Neural cell (in vitro differentiated cells): ENCODE results near the gene PDE1C.

Experiments used
- TF ChIP-seq, protein P1 (sequence below): fragments of 450-650 bp; IDR thresholded peaks from 2 replicates; pipeline ENCODE4 v1.5.1; 2014; ENCODE audit warnings: antibody characterized with exemption, mild to moderate bottlenecking, moderate library complexity; ENCODE audit not compliant: poor library complexity, severe bottlenecking
- TF ChIP-seq, protein P2 (sequence below): IDR thresholded peaks from 2 replicates; pipeline ENCODE4 v1.6.1; 2012; ENCODE audit warnings: borderline replicate concordance

DNA sequence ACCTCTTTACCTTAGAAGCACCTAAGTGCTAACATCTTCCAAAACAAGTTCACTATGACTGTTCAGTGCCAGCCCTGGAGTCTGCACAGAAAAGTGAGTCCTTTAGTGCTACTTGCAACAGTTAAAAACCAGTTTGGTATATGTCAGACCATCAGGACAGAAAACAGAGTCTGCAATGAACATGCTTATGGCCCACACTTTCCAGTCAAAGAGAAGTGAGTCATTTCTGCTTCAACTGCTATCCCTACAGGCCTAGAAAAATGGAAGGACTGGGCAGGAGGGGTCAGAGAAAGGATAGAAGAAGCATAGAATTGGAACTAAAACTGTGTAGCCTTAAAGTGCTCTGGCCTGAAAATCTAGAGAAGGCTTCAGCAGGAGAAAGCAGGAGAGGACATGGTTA is 108.0 kb downstream of the PDE1C start:
- TF ChIP-seq, protein P1, sequence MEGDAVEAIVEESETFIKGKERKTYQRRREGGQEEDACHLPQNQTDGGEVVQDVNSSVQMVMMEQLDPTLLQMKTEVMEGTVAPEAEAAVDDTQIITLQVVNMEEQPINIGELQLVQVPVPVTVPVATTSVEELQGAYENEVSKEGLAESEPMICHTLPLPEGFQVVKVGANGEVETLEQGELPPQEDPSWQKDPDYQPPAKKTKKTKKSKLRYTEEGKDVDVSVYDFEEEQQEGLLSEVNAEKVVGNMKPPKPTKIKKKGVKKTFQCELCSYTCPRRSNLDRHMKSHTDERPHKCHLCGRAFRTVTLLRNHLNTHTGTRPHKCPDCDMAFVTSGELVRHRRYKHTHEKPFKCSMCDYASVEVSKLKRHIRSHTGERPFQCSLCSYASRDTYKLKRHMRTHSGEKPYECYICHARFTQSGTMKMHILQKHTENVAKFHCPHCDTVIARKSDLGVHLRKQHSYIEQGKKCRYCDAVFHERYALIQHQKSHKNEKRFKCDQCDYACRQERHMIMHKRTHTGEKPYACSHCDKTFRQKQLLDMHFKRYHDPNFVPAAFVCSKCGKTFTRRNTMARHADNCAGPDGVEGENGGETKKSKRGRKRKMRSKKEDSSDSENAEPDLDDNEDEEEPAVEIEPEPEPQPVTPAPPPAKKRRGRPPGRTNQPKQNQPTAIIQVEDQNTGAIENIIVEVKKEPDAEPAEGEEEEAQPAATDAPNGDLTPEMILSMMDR: no peak
- TF ChIP-seq, protein P2, sequence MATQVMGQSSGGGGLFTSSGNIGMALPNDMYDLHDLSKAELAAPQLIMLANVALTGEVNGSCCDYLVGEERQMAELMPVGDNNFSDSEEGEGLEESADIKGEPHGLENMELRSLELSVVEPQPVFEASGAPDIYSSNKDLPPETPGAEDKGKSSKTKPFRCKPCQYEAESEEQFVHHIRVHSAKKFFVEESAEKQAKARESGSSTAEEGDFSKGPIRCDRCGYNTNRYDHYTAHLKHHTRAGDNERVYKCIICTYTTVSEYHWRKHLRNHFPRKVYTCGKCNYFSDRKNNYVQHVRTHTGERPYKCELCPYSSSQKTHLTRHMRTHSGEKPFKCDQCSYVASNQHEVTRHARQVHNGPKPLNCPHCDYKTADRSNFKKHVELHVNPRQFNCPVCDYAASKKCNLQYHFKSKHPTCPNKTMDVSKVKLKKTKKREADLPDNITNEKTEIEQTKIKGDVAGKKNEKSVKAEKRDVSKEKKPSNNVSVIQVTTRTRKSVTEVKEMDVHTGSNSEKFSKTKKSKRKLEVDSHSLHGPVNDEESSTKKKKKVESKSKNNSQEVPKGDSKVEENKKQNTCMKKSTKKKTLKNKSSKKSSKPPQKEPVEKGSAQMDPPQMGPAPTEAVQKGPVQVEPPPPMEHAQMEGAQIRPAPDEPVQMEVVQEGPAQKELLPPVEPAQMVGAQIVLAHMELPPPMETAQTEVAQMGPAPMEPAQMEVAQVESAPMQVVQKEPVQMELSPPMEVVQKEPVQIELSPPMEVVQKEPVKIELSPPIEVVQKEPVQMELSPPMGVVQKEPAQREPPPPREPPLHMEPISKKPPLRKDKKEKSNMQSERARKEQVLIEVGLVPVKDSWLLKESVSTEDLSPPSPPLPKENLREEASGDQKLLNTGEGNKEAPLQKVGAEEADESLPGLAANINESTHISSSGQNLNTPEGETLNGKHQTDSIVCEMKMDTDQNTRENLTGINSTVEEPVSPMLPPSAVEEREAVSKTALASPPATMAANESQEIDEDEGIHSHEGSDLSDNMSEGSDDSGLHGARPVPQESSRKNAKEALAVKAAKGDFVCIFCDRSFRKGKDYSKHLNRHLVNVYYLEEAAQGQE: no peak
